GM23338 (cell line): ENCODE data around the gene GRK7.

ENCODE experiments used
- CREB1 ChIP-seq: fragments of 250-450 bp; sonication (Bioruptor Pico); IDR thresholded peaks from 2 replicates; pipeline ENCODE4 v1.5.0; 2020; ENCODE audit warnings: low read depth, mild to moderate bottlenecking, moderate library complexity
- EZH2 ChIP-seq: fragments of 200-600 bp; sonication (generic); IDR thresholded peaks from one replicate; pipeline ENCODE4 v1.8.0; 2017; ENCODE audit warnings: antibody characterized with exemption, mild to moderate bottlenecking, low read depth; ENCODE audit not compliant: unreplicated experiment
- EZH2phosphoT487 ChIP-seq: fragments of 200-600 bp; sonication (generic); IDR thresholded peaks from one replicate; pipeline ENCODE4 v1.8.1; 2018; ENCODE audit warnings: antibody characterized with exemption; ENCODE audit not compliant: unreplicated experiment
- POLR2AphosphoS5 ChIP-seq: IDR thresholded peaks from 2 replicates; pipeline ENCODE4 v1.6.1; 2016; ENCODE audit warnings: antibody characterized with exemption, low read depth
- ZNF331 ChIP-seq: fragments of 250-450 bp; sonication (Bioruptor Pico); IDR thresholded peaks from 2 replicates; pipeline ENCODE4 v1.5.0; 2020; ENCODE audit warnings: low read depth, mild to moderate bottlenecking, moderate library complexity
- TF ChIP-seq, protein P1 (sequence below), 2 experiments: fragments of 200-600 bp in 1 of 2; sonication (generic) in 1 of 2; conservative IDR thresholded peaks; 2 replicates each; pipeline versions ENCODE4 v1.5.1 to v1.6.1; 2016 to 2017; ENCODE audit warnings: antibody characterized with exemption in 2 of 2, low read depth in 2 of 2, mild to moderate bottlenecking in 2 of 2, moderate library complexity in 1 of 2

DNA sequence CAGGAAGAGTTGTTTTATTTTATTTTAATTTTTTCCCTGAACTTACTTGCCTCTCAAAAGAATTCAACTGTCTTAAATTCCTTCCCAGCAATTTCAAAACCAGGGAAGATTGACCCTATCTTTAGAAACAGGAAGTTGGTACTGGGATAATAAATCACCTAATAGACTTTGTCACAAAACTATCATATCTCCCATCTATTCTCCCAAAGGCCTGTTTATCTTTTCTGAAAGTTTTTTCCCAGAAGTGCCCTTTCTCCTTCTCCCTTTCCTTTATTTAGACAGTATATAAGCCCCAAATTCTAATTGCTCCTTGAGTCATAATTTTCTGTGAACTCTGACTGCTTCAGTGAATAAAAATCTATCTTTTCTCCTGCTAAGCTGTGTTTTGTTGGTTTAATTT lies 28.0 kb upstream of the GRK7 start:
- TF ChIP-seq EZH2phosphoT487 (no peak), CREB1 (CRISPR knock-in tag) (no peak), ZNF331 (CRISPR knock-in tag) (no peak), POLR2AphosphoS5 (no peak), EZH2 (no peak)
- TF ChIP-seq, protein P1, sequence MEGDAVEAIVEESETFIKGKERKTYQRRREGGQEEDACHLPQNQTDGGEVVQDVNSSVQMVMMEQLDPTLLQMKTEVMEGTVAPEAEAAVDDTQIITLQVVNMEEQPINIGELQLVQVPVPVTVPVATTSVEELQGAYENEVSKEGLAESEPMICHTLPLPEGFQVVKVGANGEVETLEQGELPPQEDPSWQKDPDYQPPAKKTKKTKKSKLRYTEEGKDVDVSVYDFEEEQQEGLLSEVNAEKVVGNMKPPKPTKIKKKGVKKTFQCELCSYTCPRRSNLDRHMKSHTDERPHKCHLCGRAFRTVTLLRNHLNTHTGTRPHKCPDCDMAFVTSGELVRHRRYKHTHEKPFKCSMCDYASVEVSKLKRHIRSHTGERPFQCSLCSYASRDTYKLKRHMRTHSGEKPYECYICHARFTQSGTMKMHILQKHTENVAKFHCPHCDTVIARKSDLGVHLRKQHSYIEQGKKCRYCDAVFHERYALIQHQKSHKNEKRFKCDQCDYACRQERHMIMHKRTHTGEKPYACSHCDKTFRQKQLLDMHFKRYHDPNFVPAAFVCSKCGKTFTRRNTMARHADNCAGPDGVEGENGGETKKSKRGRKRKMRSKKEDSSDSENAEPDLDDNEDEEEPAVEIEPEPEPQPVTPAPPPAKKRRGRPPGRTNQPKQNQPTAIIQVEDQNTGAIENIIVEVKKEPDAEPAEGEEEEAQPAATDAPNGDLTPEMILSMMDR (conservative IDR thresholded peaks at IDR 0.05; ENCODE audit: low read depth in 2 of 2) = no peak
